IPS DF 19.7 (cell line): ENCODE data around the gene TMEM260.
"Not testable (repeated sequence)": the region's sequence is repeated elsewhere in the genome, so short reads cannot be mapped to it uniquely, and the experiment has no call there.

ENCODE experiments used
- DNase-seq: peaks from one replicate; pipeline ENCODE4 v3.0.0-alpha.2; 2013; ENCODE audit warnings: low read depth, low spot score

TMEM260 gene

DNA sequence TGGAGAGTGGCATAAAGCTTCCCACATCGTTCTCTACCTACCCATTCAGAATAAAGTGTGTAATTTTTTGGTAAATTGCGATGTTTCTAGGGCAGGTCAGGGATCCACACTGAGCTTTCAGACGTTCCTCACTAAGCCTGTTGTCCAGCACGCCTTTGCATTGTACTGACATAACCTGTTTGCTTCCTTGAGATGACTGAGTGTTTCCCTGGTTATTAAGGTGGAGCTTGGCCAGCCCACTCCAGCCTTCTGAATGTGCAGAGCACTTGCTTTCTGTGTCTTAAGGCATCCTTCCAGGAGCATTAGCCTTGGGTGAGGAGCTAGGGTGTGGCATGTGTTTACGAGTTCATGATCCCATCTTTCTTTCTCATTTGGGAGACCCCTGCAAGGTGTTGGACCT, 96.4 kb downstream of the TMEM260 start:
- no peak for DNase-seq

DNA sequence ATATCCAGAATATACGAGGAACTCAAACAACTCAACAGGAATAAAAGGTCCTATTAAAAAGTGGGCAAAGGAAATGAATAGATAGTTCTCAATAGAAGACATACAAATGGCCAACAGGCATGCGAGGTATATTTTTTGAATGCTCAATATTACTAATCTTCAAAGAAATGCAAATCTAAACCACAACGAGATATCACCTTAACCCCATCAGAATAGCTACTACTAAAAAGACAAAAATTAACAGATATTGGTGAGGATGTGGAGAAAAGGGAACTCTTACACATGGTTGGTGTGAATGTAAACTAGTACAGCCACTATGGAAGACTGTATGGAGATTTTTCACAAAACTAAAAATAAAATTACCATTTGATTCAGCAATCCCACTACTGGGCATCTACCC, 99.2 kb downstream of the TMEM260 start:
- no peak for DNase-seq

DNA sequence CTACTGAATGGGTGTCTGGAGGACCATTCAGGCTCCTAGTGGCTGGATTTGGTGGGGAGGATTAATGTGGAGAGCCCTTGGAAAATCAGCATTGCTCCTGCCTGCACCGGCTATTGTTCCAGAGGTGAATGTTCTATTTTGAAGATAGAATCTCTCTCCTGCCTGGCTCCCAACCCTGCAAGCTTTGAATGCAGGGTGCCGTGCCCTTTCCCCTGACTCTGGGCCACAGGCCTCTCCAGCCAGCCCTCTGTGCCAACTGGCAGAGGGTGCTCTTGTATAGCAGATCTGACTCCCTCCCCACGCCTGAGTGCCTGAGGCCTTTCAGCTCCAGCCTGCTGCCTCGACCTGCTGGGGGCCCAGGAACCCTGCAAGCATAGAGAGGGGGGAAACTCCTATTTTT, 106.8 kb downstream of the TMEM260 start:
- DNase-seq, result no peak

DNA sequence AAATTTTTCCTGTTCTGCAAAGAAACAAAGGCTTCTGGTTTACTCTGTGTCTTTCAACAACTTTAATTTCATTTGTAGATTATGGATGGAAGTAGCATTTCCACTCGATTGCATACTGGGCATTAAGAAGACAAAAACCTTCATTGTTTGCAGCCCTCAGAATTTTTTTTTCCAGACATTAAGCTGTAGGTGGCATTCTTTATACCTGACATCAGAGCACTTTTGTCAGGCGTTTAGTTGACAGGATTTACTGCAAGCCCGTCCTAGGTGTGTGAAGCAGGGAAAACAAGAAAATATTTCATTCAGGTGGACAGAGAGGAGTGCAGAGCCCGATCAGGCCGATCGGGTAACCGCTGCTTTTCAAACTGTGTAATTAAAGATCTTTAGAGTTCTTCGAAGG, 107.5 kb downstream of the TMEM260 start:
- DNase-seq, result no peak

DNA sequence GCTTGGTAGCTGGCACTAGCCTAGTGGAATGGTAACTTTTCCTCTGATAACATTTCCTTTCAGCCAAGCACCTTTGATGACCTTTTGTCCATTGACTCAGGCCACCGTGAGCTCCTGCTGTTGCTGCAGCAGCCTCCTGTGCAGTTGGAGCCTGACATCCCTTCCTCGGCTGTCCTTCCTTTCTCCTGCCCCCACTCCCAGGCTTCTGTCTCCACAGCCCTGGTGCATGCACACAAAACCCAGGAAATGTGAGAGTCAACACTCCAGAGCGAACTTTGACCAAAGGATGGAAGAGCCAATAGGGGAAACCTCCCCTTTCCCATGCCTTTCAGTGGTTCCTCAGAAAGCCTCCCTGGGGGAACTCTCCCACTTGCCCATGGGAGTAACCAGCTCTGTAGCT, 115.0 kb downstream of the TMEM260 start:
- DNase-seq, result no peak

DNA sequence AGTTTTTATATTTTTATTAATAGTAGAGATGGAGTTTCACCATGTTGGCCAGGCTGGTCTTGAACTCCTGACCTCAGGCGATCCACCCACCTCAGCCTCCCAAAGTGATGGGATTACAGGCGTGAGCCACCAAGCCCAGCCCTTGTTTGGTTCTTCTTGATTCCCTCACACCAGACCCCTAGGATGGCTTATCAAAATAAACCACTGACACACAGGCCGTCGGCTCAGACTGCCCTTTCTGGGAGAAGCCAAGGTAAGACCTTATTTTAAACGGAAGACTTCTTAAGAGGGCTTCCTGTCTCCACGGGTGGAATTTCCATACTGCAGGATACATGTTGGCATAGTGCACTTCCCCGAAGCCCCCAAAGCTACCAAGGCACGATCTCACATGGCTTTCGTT, 115.6 kb downstream of the TMEM260 start:
- DNase-seq, result not testable (repeated sequence)
